ENCODE measurements around the gene PLEKHB1.

The PLEKHB1 gene

DNA sequence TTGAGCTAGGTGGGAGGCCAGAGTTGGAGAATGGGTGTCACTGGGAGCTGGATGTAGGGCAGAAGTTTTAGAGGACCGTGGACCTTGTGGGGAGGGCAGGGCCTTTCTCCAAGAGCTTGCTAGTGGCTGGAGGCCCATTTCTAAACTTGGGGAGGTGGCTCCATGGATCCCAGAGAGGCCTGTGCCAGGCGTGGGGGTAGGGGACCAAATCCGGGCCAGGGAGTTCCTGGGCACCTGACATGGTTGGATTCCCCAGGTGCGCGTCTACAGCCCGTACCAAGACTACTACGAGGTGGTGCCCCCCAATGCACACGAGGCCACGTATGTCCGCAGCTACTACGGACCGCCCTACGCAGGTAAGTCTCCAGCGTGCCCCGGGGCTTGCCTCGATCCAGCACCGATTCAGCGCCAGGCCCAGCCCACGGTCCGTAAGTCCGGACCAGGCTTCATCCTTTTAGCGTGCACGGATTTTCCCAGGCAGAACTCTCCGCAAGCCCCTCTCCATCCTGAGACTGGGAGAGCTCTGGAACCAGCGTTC is 14.2 kb downstream of the PLEKHB1 start:
- Histone ChIP-seq H3K27ac (ENCODE audit: low read depth, low read length) (no peak overlapping the region), H4K20me1 (ENCODE audit: control insufficient read depth, insufficient read depth, low read depth, low read length) (no peaks in the 10 kb centered on the region), H3K79me2 (ENCODE audit: control insufficient read depth, low read length) (no peaks in the 10 kb centered on the region), H3K4me1 (ENCODE audit: control insufficient read depth, low read length) (peaks cover 24% of the 10 kb centered on the region), H3F3A (ENCODE audit: control insufficient read depth, insufficient read depth) (no peaks in the 10 kb centered on the region), H3K36me3 (ENCODE audit: control insufficient read depth, low read length) (no peaks in the 10 kb centered on the region), H3K27me3 (ENCODE audit: control insufficient read depth, low read length) (peaks cover 2% of the 10 kb centered on the region; the same call in 1 of the 2 replicates), H3K4me3 (ENCODE audit: low read length) (peak overlapping the region; percentile 64), H3K9me3 (ENCODE audit: control insufficient read depth, insufficient read depth, low read length) (no peaks in the 10 kb centered on the region), H3K9me2 (replicated peaks; ENCODE audit: control insufficient read depth, low read length) (no peaks in the 10 kb centered on the region), H3K4me2 (ENCODE audit: low read length) (peak overlapping the region; percentile 83)
- TF ChIP-seq EZH2phosphoT487 (IDR thresholded peaks at IDR 0.05; ENCODE audit: borderline replicate concordance, low read length): no peak
- TF ChIP-seq, protein P1, sequence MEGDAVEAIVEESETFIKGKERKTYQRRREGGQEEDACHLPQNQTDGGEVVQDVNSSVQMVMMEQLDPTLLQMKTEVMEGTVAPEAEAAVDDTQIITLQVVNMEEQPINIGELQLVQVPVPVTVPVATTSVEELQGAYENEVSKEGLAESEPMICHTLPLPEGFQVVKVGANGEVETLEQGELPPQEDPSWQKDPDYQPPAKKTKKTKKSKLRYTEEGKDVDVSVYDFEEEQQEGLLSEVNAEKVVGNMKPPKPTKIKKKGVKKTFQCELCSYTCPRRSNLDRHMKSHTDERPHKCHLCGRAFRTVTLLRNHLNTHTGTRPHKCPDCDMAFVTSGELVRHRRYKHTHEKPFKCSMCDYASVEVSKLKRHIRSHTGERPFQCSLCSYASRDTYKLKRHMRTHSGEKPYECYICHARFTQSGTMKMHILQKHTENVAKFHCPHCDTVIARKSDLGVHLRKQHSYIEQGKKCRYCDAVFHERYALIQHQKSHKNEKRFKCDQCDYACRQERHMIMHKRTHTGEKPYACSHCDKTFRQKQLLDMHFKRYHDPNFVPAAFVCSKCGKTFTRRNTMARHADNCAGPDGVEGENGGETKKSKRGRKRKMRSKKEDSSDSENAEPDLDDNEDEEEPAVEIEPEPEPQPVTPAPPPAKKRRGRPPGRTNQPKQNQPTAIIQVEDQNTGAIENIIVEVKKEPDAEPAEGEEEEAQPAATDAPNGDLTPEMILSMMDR (IDR thresholded peaks at IDR 0.05; ENCODE audit: low read depth, low read length, poor library complexity, severe bottlenecking): no peak

DNA sequence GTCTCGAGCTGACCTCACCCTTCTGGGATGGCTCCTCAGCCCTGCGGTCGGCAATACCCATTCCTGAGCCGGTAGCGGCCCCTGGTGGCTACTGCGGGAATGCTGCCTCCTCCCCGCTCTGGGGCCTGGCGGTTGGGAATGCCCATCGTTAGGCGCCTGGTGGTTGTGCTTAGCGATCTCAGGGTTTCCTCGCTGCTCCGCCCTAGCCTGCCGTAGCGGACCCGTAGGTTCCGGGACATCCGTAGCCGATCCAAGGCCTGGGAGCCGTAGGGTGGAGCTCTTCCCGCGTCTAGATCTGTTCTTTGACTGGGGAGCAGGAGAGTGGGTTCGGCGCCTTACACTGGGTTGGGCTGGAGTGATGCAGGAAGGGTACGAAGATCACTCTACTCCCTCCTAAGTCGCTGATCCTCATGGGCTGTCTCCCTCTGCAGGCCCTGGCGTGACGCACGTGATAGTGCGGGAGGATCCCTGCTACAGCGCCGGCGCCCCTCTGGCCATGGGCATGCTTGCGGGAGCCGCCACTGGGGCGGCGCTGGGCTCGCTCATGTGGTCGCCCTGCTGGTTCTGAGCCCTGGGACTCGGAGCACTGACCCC is 14.8 kb downstream of the PLEKHB1 start:
- no peaks in the 10 kb centered on the region for H3K9me3 ChIP-seq (ENCODE audit: control insufficient read depth, insufficient read depth, low read length)
- no peak overlapping the region for H3K27ac ChIP-seq (ENCODE audit: low read depth, low read length)
- no peaks in the 10 kb centered on the region for H3K9me2 ChIP-seq (replicated peaks; ENCODE audit: control insufficient read depth, low read length)
- peaks cover 24% of the 10 kb centered on the region for H3K4me1 ChIP-seq (ENCODE audit: control insufficient read depth, low read length)
- TF ChIP-seq, protein P1 (IDR thresholded peaks at IDR 0.05; ENCODE audit: low read depth, low read length, poor library complexity, severe bottlenecking): peak; percentile 96
- no peak for TF ChIP-seq EZH2phosphoT487 (IDR thresholded peaks at IDR 0.05; ENCODE audit: borderline replicate concordance, low read length)
- no peaks in the 10 kb centered on the region for H4K20me1 ChIP-seq (ENCODE audit: control insufficient read depth, insufficient read depth, low read depth, low read length)
- H3K27me3 ChIP-seq (ENCODE audit: control insufficient read depth, low read length): peaks cover 2% of the 10 kb centered on the region; the same call in 1 of the 2 replicates
- peak overlapping the region; percentile 64 for H3K4me3 ChIP-seq (ENCODE audit: low read length)
- no peaks in the 10 kb centered on the region for H3K36me3 ChIP-seq (ENCODE audit: control insufficient read depth, low read length)
- no peaks in the 10 kb centered on the region for H3F3A ChIP-seq (ENCODE audit: control insufficient read depth, insufficient read depth)
- H3K79me2 ChIP-seq (ENCODE audit: control insufficient read depth, low read length): no peaks in the 10 kb centered on the region
- peak overlapping the region; percentile 83 for H3K4me2 ChIP-seq (ENCODE audit: low read length)

DNA sequence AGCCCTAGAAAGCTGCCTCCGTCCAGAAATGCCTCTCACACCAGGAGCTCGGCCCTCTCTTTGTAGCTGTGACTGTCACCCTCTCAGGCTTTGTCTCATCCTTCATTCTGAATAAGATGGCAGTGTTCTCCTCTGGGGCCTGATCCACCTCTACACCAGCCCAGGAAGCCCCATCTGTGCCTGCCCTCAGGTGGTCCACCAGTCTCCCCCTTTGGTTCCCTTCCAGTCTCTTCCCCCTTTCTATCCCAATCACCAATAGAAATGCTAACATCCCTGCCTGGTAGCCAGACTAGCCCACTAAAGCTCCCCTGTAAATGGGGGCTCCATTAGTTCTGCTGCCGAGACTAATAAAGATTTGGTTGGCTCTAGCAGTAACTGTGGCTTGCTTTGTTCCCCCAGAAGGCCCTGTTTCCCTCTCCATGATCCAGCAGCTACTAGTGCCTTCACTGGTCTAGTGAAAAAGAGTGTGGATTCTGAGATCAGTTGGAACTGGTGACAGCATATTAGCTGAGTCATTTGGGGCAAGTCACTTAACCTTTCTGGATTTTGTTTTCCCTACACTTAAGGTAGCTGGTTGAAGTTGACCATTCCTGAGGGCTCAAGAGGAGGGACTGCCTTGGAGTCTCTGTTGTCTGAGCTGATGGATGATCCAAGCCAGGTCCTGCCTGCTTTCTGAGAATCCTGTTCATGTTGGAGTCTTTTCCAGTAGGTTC is 16.2 kb downstream of the PLEKHB1 start:
- Histone ChIP-seq H3F3A (ENCODE audit: control insufficient read depth, insufficient read depth) (no peaks in the 10 kb centered on the region), H3K79me2 (ENCODE audit: control insufficient read depth, low read length) (no peaks in the 10 kb centered on the region), H4K20me1 (ENCODE audit: control insufficient read depth, insufficient read depth, low read depth, low read length) (no peaks in the 10 kb centered on the region), H3K9me3 (ENCODE audit: control insufficient read depth, insufficient read depth, low read length) (no peaks in the 10 kb centered on the region), H3K27ac (ENCODE audit: low read depth, low read length) (no peak overlapping the region), H3K4me1 (ENCODE audit: control insufficient read depth, low read length) (peaks cover 24% of the 10 kb centered on the region), H3K4me2 (ENCODE audit: low read length) (no peak overlapping the region), H3K27me3 (ENCODE audit: control insufficient read depth, low read length) (peaks cover 2% of the 10 kb centered on the region; the same call in 1 of the 2 replicates), H3K9me2 (replicated peaks; ENCODE audit: control insufficient read depth, low read length) (no peaks in the 10 kb centered on the region), H3K4me3 (ENCODE audit: low read length) (no peak overlapping the region), H3K36me3 (ENCODE audit: control insufficient read depth, low read length) (no peaks in the 10 kb centered on the region)
- TF ChIP-seq, protein P1 (IDR thresholded peaks at IDR 0.05; ENCODE audit: low read depth, low read length, poor library complexity, severe bottlenecking): no peak
- TF ChIP-seq EZH2phosphoT487 (IDR thresholded peaks at IDR 0.05; ENCODE audit: borderline replicate concordance, low read length): no peak
